HL-60/S4 treated with retinoic acid at 250 ng/mL for 4 days and 3 days (cell line): Measurements from ENCODE around the gene PLA2G4C.

Source experiments
- in situ Hi-C: fragments of 300-500 bp; cut with MboI; formaldehyde crosslinking; loops from 2 replicates; pipeline ENCODE4 v1.7.0; 2022; ENCODE audit warnings: low sequenced_read_pairs

PLA2G4C gene

DNA sequence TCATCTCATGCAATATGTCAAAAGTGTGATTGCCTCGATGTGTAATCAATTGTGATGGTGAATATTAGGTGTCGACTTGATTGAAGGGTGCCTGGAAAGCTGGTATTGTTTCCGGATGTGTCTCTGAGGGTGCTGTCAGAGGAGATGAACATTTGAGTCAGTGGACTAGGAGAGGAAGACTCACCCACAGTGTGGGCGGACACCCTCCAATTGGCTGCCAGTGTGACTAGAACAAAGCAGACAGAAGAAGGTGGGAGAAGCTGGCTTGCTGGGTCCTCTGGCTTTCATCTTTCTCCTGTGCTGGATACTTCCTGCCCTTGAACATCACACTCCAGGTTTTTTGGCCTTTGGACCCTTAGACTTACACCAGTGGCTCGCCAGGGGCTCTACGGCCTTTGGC, 51.3 kb downstream of the PLA2G4C start:
- in situ Hi-C loops = no loop called here

DNA sequence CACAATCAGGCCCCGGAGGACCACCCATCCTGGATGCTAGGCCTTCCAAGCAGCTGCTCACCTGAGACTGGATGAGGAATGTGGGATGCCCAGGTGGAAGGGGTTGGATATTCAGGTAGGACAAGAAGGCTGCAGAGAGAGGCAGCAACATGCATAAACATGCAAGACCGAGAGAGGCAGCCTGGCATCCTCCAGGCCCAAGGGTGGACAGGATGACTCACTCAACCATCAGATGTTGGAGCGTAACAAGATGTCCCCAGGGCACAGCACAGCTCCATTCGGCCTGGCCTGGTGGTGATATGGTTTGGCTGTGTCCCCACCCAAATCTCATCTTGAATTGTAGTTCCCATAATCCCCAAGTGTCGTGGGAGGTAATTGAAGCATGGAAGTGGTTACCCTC, 56.8 kb downstream of the PLA2G4C start:
- in situ Hi-C loops = no loop called here

DNA sequence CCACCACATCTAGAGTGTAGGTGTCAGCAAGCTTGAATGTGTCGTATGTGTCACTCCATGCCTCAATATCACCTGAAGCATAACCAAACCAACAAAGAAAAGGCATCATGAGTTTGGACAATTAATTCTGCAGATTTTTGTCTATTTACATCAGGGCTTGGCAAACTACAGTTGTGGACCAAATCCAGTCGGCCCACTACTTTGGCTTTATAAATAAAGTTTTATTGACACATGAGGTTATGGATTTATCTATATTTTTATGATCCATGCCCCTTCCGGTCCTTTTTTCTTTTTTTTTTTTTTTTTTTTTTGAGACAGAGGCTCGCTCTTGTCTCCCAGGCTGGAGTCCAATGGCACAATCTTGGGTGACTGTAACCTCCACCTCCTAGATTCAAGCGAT, 57.5 kb downstream of the PLA2G4C start:
- in situ Hi-C loops = no loop called here

DNA sequence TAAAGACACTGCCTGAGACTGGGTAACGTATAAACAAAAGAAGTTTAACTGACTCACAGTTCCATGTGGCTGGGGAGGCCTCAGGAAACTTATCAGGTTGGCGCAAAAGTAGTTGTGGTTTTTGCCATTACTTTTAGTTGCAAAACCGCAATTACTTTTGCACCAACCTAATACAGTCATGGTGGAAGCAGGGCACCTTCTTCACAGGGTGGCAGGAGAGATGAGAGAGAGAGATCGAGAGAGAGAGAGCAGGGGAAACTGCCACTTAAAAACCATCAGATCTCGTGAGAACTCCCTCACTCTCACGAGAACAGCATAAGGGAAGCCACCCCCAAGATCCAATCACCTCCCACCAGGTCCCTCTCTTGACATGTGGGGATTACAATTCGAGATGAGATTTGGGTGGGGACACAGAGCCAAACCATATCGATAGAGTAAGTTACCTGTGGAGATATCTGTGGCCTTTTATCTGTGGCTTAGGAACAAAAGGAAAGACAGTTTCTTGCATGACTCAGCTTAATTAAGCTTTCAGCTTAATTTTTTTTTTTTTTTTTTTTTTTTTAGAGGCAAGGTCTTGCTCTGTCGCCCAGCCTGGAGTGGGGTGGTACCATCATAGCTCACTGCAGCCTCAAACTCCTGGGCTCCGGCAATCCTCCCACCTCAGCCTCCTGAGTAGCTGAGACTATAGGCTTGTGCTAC, 59.1 kb downstream of the PLA2G4C start:
- in situ Hi-C loops = no loop called here

DNA sequence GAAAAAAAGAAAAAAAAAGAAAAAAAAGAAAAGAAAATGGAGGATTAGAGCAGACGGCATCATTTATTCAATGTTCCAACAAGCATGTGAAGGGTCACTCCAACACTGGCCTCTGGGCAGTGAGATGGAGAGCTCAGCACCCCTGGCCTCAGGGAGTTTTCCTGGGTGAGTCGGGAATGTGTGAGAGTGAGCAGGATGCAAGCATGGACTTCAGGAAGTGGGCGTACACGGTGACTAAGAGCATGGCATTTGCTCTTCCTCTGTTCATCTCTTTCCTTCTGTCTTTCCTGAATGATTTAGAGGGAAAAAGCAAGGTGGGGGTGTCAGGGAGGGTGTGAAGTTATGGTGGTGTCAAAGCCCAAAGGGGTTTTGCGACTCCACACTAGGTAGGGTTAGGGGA, 66.1 kb downstream of the PLA2G4C start:
- in situ Hi-C loops = no loop called here

DNA sequence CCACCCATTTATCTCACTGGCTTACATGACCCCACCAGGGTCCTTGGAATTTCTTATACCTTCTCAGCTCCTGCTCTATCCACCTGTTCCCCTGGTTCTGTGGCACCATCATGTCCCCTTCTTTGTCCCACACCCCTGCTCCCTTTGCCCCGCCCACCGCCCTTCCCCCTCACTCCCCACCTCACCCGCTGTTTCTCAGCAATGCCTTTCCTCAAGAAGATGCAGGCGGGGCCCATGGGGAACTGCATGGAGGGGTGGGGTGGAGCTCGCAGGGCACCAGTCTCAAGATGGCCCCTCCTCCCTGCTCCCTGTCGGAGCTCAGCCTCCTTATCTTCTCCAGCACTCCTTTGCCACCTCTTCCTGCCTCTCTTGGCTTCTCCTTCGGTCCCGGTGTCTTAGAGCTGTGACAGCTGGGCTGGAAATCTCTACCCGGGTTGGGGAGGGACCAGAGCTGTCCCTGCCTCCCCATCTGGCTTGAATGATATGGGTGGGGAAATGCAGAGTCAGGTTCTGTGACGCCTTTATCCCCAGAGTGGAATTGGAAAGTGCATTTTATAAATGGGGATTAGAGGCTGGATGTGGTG, 66.8 kb downstream of the PLA2G4C start, which contains the start of gene CABP5:
Gene CABP5 (minus strand): TSS at position 405 of the 584 bp plus-strand sequence. CDS start 157 bp downstream, at position 248.
- in situ Hi-C loops = no loop called here

DNA sequence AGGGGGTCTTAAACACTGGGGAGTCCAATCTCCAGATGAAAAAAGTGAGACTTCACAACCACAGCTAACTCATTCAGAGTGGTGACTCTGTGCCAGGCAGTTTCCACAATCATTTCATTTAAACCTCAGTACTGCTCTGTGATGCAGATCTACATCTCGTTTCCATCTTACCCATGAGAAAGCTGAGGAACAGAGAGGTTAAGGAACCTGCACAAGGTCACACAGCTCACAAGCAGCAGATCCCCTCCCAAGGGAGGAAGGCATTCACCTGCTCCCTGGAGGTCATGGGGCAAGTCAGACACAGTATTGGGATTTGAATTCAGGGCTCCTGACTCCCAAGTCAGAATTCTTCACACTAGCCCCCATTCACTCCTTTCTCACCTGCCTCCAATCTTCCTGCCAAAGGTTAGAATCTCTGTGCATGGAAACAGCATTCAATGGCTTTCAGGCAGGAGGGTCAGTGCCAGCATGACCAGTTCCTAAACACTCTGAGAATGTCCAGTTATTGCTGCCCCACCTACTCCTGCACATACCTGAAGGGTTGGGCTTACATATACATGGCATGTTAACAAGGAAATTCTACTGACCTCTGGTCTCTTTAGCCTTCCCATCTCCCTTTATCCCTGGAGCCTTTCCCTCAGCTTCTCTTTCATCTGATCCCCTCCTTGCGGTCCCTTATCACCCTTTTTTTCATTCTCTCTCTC, 68.6 kb downstream of the PLA2G4C start:
- in situ Hi-C loops = no loop called here

DNA sequence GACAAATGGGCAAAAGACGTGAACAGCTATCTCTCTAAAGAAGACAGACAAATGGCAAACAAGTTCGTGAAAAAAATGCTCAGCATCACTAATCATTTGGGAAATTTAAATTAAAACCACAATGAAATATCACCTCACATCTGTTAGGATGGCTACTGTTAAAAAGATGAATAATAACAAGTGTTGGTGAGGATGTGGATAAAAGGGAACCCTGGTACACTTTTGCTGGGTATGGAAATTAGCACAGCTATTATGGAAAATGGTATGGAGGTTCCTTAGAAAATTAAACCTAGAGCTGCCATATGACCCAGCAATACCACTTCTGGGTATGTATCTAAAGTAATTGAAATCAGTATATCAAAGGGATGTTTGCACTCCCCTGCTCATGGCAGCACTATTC, 73.9 kb downstream of the PLA2G4C start:
- in situ Hi-C loops = no loop called here

DNA sequence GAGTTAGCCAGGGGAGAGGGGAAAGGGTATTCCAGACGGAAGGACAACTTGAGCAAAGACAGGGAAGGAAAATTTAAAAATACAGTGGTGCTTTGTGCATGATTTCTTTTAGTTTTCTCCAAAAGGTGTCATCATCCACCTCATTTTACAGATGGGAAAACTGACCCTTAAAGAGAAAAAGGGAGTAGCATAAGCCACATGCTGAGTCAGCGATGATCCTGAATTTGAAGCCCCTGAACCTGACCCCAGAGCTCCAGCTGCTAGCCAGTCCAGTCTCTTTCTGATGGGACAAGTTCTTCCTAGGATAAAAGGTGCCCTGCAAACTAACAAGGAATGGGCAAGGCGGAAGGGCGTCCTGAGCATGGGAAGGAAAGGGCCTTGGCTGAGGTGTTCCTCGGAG, 77.0 kb downstream of the PLA2G4C start:
- in situ Hi-C loops = no loop called here

DNA sequence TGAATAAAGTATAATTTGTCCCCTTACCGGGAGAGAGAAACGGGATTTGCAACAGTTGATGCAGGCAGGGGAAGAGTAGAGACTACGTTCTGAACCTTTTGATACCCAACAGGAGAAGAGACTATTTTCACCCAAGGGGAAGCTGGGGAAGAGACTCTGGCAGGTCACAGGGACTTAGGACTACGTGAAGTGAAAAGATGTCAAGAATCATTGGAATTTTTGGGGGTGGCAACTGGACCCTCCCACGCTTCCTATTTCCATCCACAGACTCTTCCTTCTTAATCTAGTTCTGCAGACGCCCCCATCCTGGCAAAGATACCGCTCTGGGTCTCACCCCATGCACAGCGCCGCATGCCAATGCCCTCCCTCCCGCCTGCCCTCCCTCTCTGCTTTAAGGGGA, 80.5 kb downstream of the PLA2G4C start:
- in situ Hi-C loops = no loop called here

DNA sequence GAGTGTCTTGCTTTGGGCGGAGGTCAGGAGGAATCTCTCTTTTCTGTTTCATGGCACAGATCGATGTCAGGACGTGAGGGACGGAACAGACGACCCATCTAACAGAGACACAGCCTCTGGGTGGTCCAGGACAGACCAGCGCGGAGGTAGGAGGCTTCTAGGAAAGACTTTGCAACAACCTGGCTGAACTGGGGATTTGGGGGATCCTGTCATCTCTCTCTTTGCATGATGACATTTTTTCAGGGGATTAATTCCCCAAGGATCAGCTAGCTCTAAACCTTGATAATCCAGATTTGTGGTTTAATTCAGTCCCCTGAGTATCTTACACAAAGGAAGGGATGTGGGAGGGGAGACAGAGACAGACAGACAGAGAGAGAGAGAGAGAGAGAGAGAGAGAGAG, 81.2 kb downstream of the PLA2G4C start:
- in situ Hi-C loops = no loop called here

DNA sequence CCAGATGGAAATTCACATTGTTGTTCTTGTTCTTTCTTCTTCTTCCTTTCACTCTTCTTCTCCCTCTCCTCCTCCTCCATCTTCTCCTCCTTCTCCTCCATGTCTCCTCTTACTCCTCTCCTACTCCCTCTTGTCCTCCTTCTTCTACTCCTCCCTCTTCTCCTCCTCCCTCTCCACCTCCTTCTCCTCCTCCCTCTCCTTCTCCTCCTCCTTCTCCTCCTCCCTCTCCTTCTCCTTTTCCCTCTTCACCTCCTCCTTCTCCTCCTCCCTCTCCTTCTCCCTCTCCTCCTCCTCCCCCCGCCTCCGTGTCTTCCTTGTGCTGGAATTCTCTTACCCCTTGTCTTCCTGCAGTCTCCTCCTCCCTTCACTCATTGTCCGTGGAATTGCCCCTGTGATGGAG, 85.1 kb downstream of the PLA2G4C start:
- in situ Hi-C loops = no loop called here

DNA sequence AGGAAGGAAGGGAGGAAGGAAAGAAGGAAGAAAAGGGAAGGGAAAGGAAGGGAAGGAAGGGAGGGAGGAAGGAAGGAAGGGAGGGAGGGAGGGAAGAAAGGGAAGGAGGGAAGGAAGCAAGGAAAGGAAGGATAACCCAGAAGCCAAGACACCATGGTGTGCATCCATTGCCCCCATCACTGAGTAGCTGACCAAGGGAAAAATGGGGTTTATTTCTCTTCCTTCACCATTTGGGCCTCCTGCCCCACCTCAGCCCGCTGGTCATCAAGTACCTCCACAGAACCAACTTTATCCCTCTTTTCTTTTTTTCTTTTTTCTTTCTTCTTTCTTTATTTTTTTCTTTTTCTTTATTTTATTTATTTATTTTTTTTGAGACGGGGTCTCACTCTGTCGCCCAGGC, 87.1 kb downstream of the PLA2G4C start:
- in situ Hi-C loops = no loop called here

DNA sequence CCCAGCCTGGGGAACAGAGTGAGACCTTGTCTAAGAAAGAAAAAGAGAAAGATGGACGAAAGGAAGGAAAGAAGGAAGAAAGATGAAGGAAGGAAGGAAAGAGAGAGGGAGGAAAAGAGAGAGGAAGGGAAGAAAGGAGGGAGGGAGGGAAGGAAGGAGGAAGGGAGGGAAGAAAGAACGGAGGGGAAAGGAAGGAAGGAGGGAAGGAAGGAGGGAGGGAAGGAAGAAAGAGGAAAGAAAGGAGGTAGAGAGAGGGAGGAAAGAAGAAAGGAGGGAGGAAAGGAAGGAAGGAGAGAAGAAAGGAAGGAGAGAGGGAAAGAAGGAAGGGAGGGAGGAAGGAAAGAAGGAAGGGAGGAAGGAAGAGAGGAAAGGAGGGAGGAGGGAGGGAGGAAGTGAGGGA, 87.6 kb downstream of the PLA2G4C start:
- in situ Hi-C loops = no loop called here

DNA sequence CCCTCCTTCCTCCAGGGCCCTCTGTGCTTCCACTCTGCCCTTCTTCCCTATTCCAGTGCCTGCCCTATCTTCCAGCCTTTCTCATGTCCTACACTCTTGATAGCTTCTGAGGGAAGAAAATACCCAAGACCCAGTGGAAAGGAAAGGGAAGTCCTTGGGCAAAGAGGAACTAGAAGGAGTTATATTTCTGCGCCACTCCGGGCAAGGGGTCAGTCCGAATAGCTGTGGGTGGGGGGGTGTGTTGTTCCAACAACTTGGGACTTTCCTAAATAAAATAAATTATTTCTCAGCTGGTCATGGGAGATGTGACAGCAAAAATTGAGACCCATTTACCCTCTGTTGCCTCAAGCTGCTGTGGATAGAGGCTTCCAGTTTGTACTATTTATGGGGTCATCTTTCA, 89.9 kb downstream of the PLA2G4C start:
- in situ Hi-C loops = no loop called here

DNA sequence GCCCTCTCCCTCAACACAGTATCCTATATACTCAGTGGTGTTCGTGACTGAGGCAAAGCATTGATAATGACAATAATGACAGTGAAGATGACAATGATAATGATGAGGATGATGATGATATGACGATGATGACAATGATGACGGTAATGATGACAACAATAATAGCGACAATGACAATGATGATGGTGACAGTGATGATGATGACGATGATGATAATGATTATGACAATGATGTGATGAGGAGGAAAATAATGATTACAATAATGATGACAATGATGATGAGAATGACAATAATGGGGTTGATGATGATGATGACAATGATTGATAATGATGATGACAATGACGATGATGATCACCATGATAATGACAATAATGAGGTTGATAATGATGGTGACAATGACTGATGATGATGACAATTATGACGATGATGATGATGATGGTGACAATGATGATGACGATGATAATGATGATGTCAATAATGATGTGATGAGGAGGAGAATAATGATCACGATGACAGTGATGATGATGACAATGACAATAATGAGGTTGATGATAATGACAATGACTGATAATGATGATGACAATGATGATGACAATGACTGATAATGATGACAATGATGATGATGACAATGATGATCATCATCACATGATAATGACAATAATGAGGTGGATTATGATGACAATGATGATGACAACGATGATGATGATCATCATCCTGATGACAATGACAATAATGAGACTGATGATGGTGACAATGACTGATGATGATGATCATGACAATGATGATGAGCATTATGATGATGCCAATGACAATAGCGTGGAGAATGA, 99.5 kb downstream of the PLA2G4C start:
- in situ Hi-C loops = no loop called here

DNA sequence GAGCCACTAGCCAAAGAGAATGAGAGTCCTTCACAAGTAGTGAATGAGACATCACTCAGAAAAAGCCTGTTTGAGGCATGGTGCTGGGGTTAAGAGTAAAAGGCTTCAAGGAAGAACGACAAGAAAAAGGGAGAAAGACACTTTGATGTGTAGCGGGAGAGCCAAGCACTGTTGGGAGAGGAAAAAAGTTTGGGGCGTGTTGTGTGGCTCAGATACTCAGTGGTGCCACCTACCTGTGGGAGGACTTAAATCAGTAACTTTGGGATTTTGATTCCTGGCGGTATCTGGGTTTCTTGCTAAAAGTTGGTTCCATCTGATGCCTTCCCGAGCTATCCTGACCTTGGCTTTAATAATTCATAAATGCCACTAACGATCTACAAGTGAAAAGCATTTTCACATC, 103.9 kb downstream of the PLA2G4C start:
- in situ Hi-C loops = no loop called here

DNA sequence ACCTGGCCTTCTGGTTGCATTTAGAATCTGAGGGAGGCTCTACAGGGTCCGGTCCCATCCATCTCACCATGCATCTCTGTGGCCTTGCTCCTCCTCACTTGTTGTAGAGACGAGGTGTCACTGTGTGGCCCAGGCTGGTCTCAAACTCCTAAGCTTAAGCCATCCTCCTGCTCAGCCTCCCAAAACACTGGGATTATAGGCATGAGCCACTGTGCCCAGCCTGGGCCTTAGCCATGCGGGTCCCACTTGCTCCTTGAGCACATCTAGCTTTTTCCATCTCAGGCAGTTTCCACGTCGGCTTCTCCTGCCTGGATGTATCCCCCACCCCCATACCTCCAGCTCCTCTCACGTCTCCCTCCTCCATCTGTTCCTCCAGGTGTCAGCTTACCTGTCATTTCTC, 106.4 kb downstream of the PLA2G4C start:
- in situ Hi-C loops = no loop called here

DNA sequence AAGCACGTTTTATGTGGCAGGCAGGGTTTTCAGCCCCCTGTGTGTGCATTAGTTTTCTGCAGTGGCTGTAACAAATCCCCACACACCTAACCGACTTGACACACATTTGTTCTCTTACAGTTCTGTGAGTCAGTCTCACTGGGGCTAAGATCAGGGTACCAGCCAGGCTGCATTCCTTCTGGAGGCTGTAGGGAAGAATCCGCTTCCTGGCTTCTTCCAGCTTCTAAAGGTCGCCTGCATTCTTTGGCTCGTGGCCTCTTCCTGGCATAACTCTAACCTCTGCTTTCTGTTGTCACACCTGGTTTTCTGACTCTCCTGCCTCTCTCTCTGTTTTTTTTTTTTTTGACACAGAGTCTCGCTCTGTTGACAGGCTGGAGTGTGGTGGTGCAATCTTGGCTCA, 109.8 kb downstream of the PLA2G4C start:
- in situ Hi-C loops = no loop called here

DNA sequence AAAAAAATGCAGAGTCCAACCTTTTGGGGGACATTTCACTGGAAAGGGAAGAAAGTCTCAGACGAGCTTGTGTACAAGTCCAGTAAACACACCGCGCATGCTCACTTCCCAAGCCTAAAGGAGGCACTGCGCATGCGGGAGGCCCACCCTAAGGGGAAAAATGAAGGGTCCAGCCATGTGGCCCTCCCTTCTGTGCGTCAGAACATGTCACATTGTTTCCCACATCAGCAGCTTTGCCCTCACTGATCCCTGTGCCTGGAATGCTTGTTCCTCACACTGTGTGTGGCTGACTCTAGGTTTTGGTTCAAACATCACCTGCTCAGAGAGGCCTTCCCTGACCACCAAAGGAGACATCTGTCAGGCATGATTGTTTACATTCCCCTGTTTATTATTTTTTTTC, 111.8 kb downstream of the PLA2G4C start:
- in situ Hi-C loops = no loop called here
